ENCODE data around the gene TNP2. TPM values are rescaled to one million over a fixed set of nuclear protein-coding genes. Genes with fewer than 3 reads are reported as not detected.

TNP2 gene
- total and polyA plus RNA-seq, 9 of the 15 experiments (the other 6 are each of a cell fraction or from before 2014, with no cell fraction given), result not detected

DNA sequence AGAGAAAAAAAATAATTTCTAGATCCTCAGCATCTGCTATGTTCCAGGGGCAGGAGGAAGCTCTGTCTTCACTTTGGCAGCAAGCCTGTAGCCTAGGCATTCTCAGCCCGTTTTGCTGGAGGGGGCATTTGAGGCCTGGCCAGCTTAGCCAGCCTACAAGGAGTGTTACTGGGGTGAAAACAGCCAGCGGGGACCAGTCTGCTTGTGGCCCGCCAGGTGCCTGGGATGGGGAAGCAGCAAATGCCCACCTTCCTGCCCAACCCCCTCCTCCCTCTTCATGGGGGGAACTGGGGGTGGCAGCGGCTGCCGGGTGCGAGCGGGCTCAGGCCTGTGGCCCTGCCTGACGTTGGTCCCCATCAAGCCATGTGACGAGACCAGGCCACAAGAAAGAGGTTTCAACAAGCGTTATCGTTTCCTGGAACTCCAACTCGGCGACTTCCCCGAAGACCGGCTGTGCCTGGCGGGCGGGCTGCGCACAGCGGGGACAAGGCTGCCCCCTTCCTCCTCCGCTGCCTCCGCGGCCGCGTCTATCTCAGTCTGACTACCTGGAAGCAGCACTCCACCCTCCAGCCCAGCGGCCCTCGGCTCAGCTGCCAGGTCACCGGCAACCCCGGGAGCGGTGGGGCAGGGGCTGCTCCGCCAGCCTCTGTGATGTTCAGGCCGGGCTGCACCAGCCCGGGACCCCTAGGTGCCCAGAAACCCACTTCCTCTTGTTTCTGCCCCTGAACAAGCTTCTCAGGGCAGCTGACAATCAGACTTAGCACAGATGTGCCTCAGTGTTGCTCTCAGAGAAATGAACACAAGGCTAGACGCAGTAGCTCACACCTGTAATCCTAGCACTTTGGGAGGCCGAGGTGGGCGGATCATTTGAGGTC, 36.0 kb downstream of the TNP2 start (continued):
- TF ChIP-seq, protein P1, sequence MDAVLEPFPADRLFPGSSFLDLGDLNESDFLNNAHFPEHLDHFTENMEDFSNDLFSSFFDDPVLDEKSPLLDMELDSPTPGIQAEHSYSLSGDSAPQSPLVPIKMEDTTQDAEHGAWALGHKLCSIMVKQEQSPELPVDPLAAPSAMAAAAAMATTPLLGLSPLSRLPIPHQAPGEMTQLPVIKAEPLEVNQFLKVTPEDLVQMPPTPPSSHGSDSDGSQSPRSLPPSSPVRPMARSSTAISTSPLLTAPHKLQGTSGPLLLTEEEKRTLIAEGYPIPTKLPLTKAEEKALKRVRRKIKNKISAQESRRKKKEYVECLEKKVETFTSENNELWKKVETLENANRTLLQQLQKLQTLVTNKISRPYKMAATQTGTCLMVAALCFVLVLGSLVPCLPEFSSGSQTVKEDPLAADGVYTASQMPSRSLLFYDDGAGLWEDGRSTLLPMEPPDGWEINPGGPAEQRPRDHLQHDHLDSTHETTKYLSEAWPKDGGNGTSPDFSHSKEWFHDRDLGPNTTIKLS (IDR thresholded peaks at IDR 0.05; ENCODE audit: borderline replicate concordance, low read depth), result peak; percentile 73; the same call in 1 of the 2 replicates
- 0 out of 2 replicates have a peak, but pooled peaks have one; percentile 10 for TF ChIP-seq GATAD2A (IDR thresholded peaks at IDR 0.05)
- no peak for TF ChIP-seq ZNF695 (CRISPR knock-in tag; IDR thresholded peaks at IDR 0.05)
- no peak for TF ChIP-seq SRSF7 (optimal IDR thresholded peaks at IDR 0.05; ENCODE audit: low read depth, low read length)
- TF ChIP-seq HDAC1 (IDR thresholded peaks at IDR 0.05), result peak in 1 of 2 experiments; percentile 72; a peak in 2 of 4 replicates
- no peak for TF ChIP-seq PRPF4 (IDR thresholded peaks at IDR 0.05; ENCODE audit: insufficient read depth, low read depth, low read length, poor library complexity, severe bottlenecking)
- TF ChIP-seq, protein P2, sequence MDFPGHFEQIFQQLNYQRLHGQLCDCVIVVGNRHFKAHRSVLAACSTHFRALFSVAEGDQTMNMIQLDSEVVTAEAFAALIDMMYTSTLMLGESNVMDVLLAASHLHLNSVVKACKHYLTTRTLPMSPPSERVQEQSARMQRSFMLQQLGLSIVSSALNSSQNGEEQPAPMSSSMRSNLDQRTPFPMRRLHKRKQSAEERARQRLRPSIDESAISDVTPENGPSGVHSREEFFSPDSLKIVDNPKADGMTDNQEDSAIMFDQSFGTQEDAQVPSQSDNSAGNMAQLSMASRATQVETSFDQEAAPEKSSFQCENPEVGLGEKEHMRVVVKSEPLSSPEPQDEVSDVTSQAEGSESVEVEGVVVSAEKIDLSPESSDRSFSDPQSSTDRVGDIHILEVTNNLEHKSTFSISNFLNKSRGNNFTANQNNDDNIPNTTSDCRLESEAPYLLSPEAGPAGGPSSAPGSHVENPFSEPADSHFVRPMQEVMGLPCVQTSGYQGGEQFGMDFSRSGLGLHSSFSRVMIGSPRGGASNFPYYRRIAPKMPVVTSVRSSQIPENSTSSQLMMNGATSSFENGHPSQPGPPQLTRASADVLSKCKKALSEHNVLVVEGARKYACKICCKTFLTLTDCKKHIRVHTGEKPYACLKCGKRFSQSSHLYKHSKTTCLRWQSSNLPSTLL (IDR thresholded peaks at IDR 0.05), result no peak
- TF ChIP-seq TGIF2 (CRISPR knock-in tag; IDR thresholded peaks at IDR 0.05), result no peak
- no peak; the same call in 1 of the 2 replicates for TF ChIP-seq MBD2 (IDR thresholded peaks at IDR 0.05; ENCODE audit: borderline replicate concordance, low read depth)
- no peak for TF ChIP-seq HEY1 (CRISPR knock-in tag; IDR thresholded peaks at IDR 0.05; ENCODE audit: borderline replicate concordance)
- TF ChIP-seq, protein P3, sequence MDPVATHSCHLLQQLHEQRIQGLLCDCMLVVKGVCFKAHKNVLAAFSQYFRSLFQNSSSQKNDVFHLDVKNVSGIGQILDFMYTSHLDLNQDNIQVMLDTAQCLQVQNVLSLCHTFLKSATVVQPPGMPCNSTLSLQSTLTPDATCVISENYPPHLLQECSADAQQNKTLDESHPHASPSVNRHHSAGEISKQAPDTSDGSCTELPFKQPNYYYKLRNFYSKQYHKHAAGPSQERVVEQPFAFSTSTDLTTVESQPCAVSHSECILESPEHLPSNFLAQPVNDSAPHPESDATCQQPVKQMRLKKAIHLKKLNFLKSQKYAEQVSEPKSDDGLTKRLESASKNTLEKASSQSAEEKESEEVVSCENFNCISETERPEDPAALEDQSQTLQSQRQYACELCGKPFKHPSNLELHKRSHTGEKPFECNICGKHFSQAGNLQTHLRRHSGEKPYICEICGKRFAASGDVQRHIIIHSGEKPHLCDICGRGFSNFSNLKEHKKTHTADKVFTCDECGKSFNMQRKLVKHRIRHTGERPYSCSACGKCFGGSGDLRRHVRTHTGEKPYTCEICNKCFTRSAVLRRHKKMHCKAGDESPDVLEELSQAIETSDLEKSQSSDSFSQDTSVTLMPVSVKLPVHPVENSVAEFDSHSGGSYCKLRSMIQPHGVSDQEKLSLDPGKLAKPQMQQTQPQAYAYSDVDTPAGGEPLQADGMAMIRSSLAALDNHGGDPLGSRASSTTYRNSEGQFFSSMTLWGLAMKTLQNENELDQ (CRISPR knock-in tag; IDR thresholded peaks at IDR 0.05; ENCODE audit: borderline replicate concordance), result no peak
- TF ChIP-seq, protein P4, sequence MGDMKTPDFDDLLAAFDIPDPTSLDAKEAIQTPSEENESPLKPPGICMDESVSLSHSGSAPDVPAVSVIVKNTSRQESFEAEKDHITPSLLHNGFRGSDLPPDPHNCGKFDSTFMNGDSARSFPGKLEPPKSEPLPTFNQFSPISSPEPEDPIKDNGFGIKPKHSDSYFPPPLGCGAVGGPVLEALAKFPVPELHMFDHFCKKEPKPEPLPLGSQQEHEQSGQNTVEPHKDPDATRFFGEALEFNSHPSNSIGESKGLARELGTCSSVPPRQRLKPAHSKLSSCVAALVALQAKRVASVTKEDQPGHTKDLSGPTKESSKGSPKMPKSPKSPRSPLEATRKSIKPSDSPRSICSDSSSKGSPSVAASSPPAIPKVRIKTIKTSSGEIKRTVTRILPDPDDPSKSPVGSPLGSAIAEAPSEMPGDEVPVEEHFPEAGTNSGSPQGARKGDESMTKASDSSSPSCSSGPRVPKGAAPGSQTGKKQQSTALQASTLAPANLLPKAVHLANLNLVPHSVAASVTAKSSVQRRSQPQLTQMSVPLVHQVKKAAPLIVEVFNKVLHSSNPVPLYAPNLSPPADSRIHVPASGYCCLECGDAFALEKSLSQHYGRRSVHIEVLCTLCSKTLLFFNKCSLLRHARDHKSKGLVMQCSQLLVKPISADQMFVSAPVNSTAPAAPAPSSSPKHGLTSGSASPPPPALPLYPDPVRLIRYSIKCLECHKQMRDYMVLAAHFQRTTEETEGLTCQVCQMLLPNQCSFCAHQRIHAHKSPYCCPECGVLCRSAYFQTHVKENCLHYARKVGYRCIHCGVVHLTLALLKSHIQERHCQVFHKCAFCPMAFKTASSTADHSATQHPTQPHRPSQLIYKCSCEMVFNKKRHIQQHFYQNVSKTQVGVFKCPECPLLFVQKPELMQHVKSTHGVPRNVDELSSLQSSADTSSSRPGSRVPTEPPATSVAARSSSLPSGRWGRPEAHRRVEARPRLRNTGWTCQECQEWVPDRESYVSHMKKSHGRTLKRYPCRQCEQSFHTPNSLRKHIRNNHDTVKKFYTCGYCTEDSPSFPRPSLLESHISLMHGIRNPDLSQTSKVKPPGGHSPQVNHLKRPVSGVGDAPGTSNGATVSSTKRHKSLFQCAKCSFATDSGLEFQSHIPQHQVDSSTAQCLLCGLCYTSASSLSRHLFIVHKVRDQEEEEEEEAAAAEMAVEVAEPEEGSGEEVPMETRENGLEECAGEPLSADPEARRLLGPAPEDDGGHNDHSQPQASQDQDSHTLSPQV (IDR thresholded peaks at IDR 0.05), result peak; percentile 100
- TF ChIP-seq, protein P5, sequence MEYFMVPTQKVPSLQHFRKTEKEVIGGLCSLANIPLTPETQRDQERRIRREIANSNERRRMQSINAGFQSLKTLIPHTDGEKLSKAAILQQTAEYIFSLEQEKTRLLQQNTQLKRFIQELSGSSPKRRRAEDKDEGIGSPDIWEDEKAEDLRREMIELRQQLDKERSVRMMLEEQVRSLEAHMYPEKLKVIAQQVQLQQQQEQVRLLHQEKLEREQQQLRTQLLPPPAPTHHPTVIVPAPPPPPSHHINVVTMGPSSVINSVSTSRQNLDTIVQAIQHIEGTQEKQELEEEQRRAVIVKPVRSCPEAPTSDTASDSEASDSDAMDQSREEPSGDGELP (CRISPR knock-in tag; IDR thresholded peaks at IDR 0.05; ENCODE audit: borderline replicate concordance), result peak; percentile 97

All from K562 (cell line).